H1 (cell line): ENCODE results near the gene ASIC2. TPM values are rescaled to one million over a fixed set of nuclear protein-coding genes. Genes with fewer than 3 reads are reported as not detected.

Source experiments
- ATF3 ChIP-seq: IDR thresholded peaks from 2 replicates; pipeline ENCODE4 v1.6.1; 2011; ENCODE audit warnings: low read depth, mild to moderate bottlenecking, low read length; ENCODE audit not compliant: insufficient read depth
- CHD7 ChIP-seq: fragments of 300-600 bp; sonication (generic); IDR thresholded peaks from 2 replicates; pipeline ENCODE4 v1.7.1; 2012; ENCODE audit warnings: low read length, moderate library complexity, mild to moderate bottlenecking, inconsistent platforms; ENCODE audit not compliant: insufficient replicate concordance
- FOSL1 ChIP-seq: IDR thresholded peaks from 2 replicates; pipeline ENCODE4 v1.6.1; 2011; ENCODE audit warnings: mild to moderate bottlenecking, low read depth, low read length, moderate library complexity; ENCODE audit not compliant: insufficient read depth
- RFX5 ChIP-seq: IDR thresholded peaks from 2 replicates; pipeline ENCODE4 v1.6.1; 2011; ENCODE audit warnings: low read depth, low read length, improper control_type of control experiment, borderline replicate concordance
- TAF7 ChIP-seq: optimal IDR thresholded peaks from 2 replicates; pipeline ENCODE3; 2011; ENCODE audit warnings: low read depth, mild to moderate bottlenecking, inconsistent platforms, low read length, moderate library complexity, borderline replicate concordance
- polyA plus RNA-seq, 7 experiments: library from polyadenylated mRNA; depleted of rRNA in 3 of 7; stranded (reverse) in 5 of 7; unstranded in 2 of 7; fragments of >200 nt in 5 of 7; fragments of 200-250 nt in 2 of 7; gene quantifications; 1 replicate in 5 of 7; 2 replicates in 1 of 7; 4 replicates in 1 of 7; pipeline versions ENCODE4 v1.2.1 to v1.2.3, GENCODE V29; 2011 to 2013; ENCODE audit warnings: missing spikeins in 2 of 7, mixed read lengths in 2 of 7
- total RNA-seq: library from RNA; stranded (reverse); fragmentation: NEBNext Ultra II Directional; extraction: Animal tissue kit (Norgen Biotek cat#: 25700); gene quantifications from 2 replicates; pipeline ENCODE4 v1.2.1, GENCODE V29; 2021

Gene ASIC2
- total and polyA plus RNA-seq, 2 of the 8 experiments (the other 6 are each of a cell fraction or from before 2014, with no cell fraction given), result 0.86 to 1.2 TPM

GRCh38 chr17:33127706-33128105 lies 165.4 kb downstream of the ASIC2 start (continued):
- no peak for TF ChIP-seq CHD7
- TF ChIP-seq ATF3, result no peak
- TF ChIP-seq FOSL1, result no peak
- no peak for TF ChIP-seq TAF7
- TF ChIP-seq RFX5, result no peak
